H1 (cell line): ENCODE measurements around the gene CCNC. TPM values are rescaled to one million over a fixed set of nuclear protein-coding genes. Genes with fewer than 3 reads are reported as not detected.

ENCODE experiments used
- CTCF ChIA-PET: fragments of 300-600 bp; sonication (Branson Sonifier 250); formaldehyde crosslinking; loops from one replicate; lab custom pipeline; 2021; ENCODE audit not compliant: partially characterized antibody; lab: Charles Lee
- POLR2A ChIA-PET: fragments of 300-600 bp; sonication (Branson Sonifier 250); formaldehyde crosslinking; loops from one replicate; lab custom pipeline; 2021; ENCODE audit warnings: inconsistent platforms; ENCODE audit not compliant: partially characterized antibody; lab: Charles Lee
- DNase-seq, 2 experiments: peaks; one replicate each; pipeline versions ENCODE4 v3.0.0 to v3.0.0-alpha.2; 2010 to 2022; ENCODE audit warnings: low spot score in 2 of 2, low read depth in 1 of 2, mixed read lengths in 1 of 2
- FAIRE-seq: peaks from 2 replicates; lab custom pipeline; 2011; peaks lifted over from hg19 to GRCh38; lab: Jason Lieb, UNC
- H2AFZ ChIP-seq: 2 replicates; pipeline ENCODE4 v1.8.1; 2012; ENCODE audit warnings: low read length, inconsistent platforms
- H2AK5ac ChIP-seq: 2 replicates; pipeline ENCODE4 v1.6.1; 2013; ENCODE audit warnings: low read depth, low read length
- H2BK120ac ChIP-seq: replicated peaks from 2 replicates; pipeline ENCODE3; 2013; ENCODE audit warnings: low read depth, low read length, inconsistent platforms
- H2BK12ac ChIP-seq: 2 replicates; pipeline ENCODE4 v1.6.1; 2013; ENCODE audit warnings: low read depth, low read length
- H2BK15ac ChIP-seq: 2 replicates; pipeline ENCODE4 v1.6.1; 2013; ENCODE audit warnings: low read length
- H2BK20ac ChIP-seq: 2 replicates; pipeline ENCODE4 v1.6.1; 2013; ENCODE audit warnings: low read length
- H2BK5ac ChIP-seq: 2 replicates; pipeline ENCODE4 v1.6.1; 2013; ENCODE audit warnings: low read depth, low read length
- H3K14ac ChIP-seq: 2 replicates; pipeline ENCODE4 v1.6.1; 2013; ENCODE audit warnings: inconsistent platforms; ENCODE audit not compliant: insufficient read length
- H3K18ac ChIP-seq: 2 replicates; pipeline ENCODE4 v1.6.1; 2013; ENCODE audit warnings: low read length; ENCODE audit errors: extremely low read depth
- H3K23ac ChIP-seq: 2 replicates; pipeline ENCODE4 v1.6.1; 2013; ENCODE audit warnings: inconsistent platforms; ENCODE audit not compliant: insufficient read length
- H3K23me2 ChIP-seq: 2 replicates; pipeline ENCODE4 v1.6.1; 2013; ENCODE audit warnings: low read depth, low read length
- H3K27ac ChIP-seq: 2 replicates; pipeline ENCODE4 v1.6.1; 2011; ENCODE audit warnings: low read depth, low read length, inconsistent platforms
- H3K27me3 ChIP-seq, 4 experiments: replicated peaks in 1 of 4; 1 replicate in 1 of 4; 2 replicates in 3 of 4; pipeline versions ENCODE4 v1.6.1 to v1.8.1; 2011 to 2013; ENCODE audit warnings: low read length in 3 of 4, mild to moderate bottlenecking in 3 of 4, inconsistent platforms in 2 of 4, mixed read lengths in 2 of 4, moderate library complexity in 1 of 4; ENCODE audit not compliant: control insufficient read depth in 3 of 4, insufficient read depth in 3 of 4; ENCODE audit errors: extremely low read depth in 1 of 4
- H3K36me3 ChIP-seq, 4 experiments: 2 replicates each; pipeline versions ENCODE4 v1.6.1 to v1.8.1; 2011 to 2013; ENCODE audit warnings: mild to moderate bottlenecking in 4 of 4, low read length in 3 of 4, moderate library complexity in 2 of 4, control low read depth in 1 of 4, inconsistent platforms in 1 of 4; ENCODE audit not compliant: insufficient read depth in 4 of 4, control insufficient read depth in 2 of 4
- H3K4ac ChIP-seq: replicated peaks from 2 replicates; pipeline ENCODE3; 2013; ENCODE audit warnings: low read length, low read depth, mixed read lengths, inconsistent platforms; ENCODE audit not compliant: insufficient read length
- H3K4me1 ChIP-seq, 4 experiments: replicated peaks in 1 of 4; 1 replicate in 1 of 4; 2 replicates in 3 of 4; pipeline versions ENCODE4 v1.6.1 to v1.8.1; 2011 to 2013; ENCODE audit warnings: low read length in 3 of 4, inconsistent platforms in 2 of 4, mixed read lengths in 1 of 4; ENCODE audit not compliant: insufficient read depth in 4 of 4, control insufficient read depth in 3 of 4
- H3K4me2 ChIP-seq, 2 experiments: 2 replicates each; pipeline versions ENCODE4 v1.6.1 to v1.8.1; 2011 to 2013; ENCODE audit warnings: low read depth in 2 of 2, low read length in 2 of 2, control low read depth in 1 of 2, inconsistent platforms in 1 of 2, mild to moderate bottlenecking in 1 of 2; ENCODE audit not compliant: insufficient read depth in 1 of 2
- H3K4me3 ChIP-seq, 4 experiments: fragments of 200-600, 300-600 bp in 1 of 4; sonication (generic), shearing (Covaris generic), sonication (Bioruptor Twin) in 1 of 4; 2 replicates each; pipeline versions ENCODE4 v1.5.1 to v1.8.1; 2011 to 2016; ENCODE audit warnings: low read length in 4 of 4, low read depth in 3 of 4, control low read depth in 2 of 4, inconsistent platforms in 2 of 4, mild to moderate bottlenecking in 2 of 4, mixed read lengths in 1 of 4, moderate library complexity in 1 of 4; ENCODE audit not compliant: insufficient read depth in 2 of 4; ENCODE audit errors: extremely low read depth in 1 of 4
- H3K56ac ChIP-seq: replicated peaks from 2 replicates; pipeline ENCODE3; 2013; ENCODE audit warnings: low read depth, mild to moderate bottlenecking, mixed read lengths, low read length, inconsistent platforms; ENCODE audit not compliant: insufficient read length
- H3K79me1 ChIP-seq: 2 replicates; pipeline ENCODE4 v1.6.1; 2013; ENCODE audit warnings: low read depth, low read length, control low read depth
- H3K79me2 ChIP-seq, 2 experiments: 2 replicates each; pipeline versions ENCODE4 v1.6.1 to v1.8.1; 2012 to 2013; ENCODE audit warnings: low read length in 2 of 2, mild to moderate bottlenecking in 2 of 2, inconsistent platforms in 1 of 2; ENCODE audit not compliant: insufficient read depth in 2 of 2, control insufficient read depth in 1 of 2
- H3K9ac ChIP-seq, 4 experiments: replicated peaks in 1 of 4; 1 replicate in 1 of 4; 2 replicates in 3 of 4; pipeline versions ENCODE4 v1.6.1 to v1.8.1; 2011 to 2013; ENCODE audit warnings: low read depth in 3 of 4, low read length in 3 of 4, control low read depth in 2 of 4, mild to moderate bottlenecking in 2 of 4, moderate library complexity in 2 of 4, inconsistent platforms in 1 of 4; ENCODE audit errors: extremely low read depth in 1 of 4
- H3K9me3 ChIP-seq, 2 experiments: 2 replicates each; pipeline versions ENCODE4 v1.6.1 to v1.8.1; 2012 to 2013; ENCODE audit warnings: mild to moderate bottlenecking in 2 of 2, moderate library complexity in 2 of 2, control low read depth in 1 of 2, inconsistent platforms in 1 of 2, low read depth in 1 of 2, low read length in 1 of 2, mixed read lengths in 1 of 2; ENCODE audit not compliant: insufficient read depth in 2 of 2
- H4K20me1 ChIP-seq, 2 experiments: replicated peaks in 1 of 2; 2 replicates each; pipeline versions ENCODE3 to v1.8.1; 2011 to 2013; ENCODE audit warnings: inconsistent platforms in 2 of 2, low read length in 2 of 2, mild to moderate bottlenecking in 1 of 2; ENCODE audit not compliant: insufficient read depth in 2 of 2, control insufficient read depth in 1 of 2
- H4K5ac ChIP-seq: 2 replicates; pipeline ENCODE4 v1.6.1; 2013; ENCODE audit warnings: low read length, low read depth, mixed read lengths, inconsistent platforms; ENCODE audit not compliant: insufficient read length
- H4K8ac ChIP-seq: 2 replicates; pipeline ENCODE4 v1.8.0; 2013; ENCODE audit warnings: mild to moderate bottlenecking, moderate library complexity, low read length, inconsistent platforms; ENCODE audit not compliant: insufficient read depth; ENCODE audit errors: extremely low read depth
- H4K91ac ChIP-seq: replicated peaks from 2 replicates; pipeline ENCODE3; 2013; ENCODE audit warnings: low read length, mixed read lengths, inconsistent platforms; ENCODE audit not compliant: insufficient read length
- ASH2L ChIP-seq: fragments of 200-600, 300-600 bp; sonication (generic); IDR thresholded peaks from one replicate; pipeline ENCODE4 v1.7.1; 2017; ENCODE audit warnings: low read length
- BACH1 ChIP-seq: IDR thresholded peaks from 2 replicates; pipeline ENCODE4 v1.6.1; 2012; ENCODE audit warnings: low read length, improper control_type of control experiment
- CHD1 ChIP-seq: IDR thresholded peaks from 2 replicates; pipeline ENCODE4 v1.6.1; 2012; ENCODE audit warnings: low read depth, low read length, improper control_type of control experiment
- FOSL1 ChIP-seq: IDR thresholded peaks from 2 replicates; pipeline ENCODE4 v1.6.1; 2011; ENCODE audit warnings: mild to moderate bottlenecking, low read depth, low read length, moderate library complexity; ENCODE audit not compliant: insufficient read depth
- GABPA ChIP-seq: IDR thresholded peaks from 2 replicates; pipeline ENCODE4 v1.6.1; 2011; ENCODE audit warnings: mild to moderate bottlenecking, low read length, moderate library complexity, borderline replicate concordance; ENCODE audit not compliant: insufficient read depth
- GTF2F1 ChIP-seq: IDR thresholded peaks from 2 replicates; pipeline ENCODE4 v1.6.1; 2012; ENCODE audit warnings: low read depth, low read length, improper control_type of control experiment, borderline replicate concordance
- HDAC2 ChIP-seq, 2 experiments: fragments of 300-600 bp in 1 of 2; sonication (generic) in 1 of 2; IDR thresholded peaks; 2 replicates each; pipeline ENCODE4 v1.6.1; 2011 to 2012; ENCODE audit warnings: low read depth in 2 of 2, low read length in 2 of 2, mild to moderate bottlenecking in 2 of 2, moderate library complexity in 2 of 2, borderline replicate concordance in 1 of 2, inconsistent platforms in 1 of 2
- HDAC6 ChIP-seq: IDR thresholded peaks from one replicate; pipeline ENCODE4 v1.7.1; 2012; ENCODE audit warnings: low read depth, mild to moderate bottlenecking, inconsistent platforms, low read length, moderate library complexity
- KDM1A ChIP-seq: fragments of 200-600, 300-600 bp; sonication (generic); IDR thresholded peaks from 2 replicates; pipeline ENCODE4 v1.7.1; 2016; ENCODE audit warnings: mild to moderate bottlenecking, low read length, borderline replicate concordance
- NRF1 ChIP-seq: IDR thresholded peaks from 2 replicates; pipeline ENCODE4 v1.6.1; 2011; ENCODE audit warnings: mild to moderate bottlenecking, low read depth, low read length, improper control_type of control experiment
- POLR2A ChIP-seq, 2 experiments: IDR thresholded peaks; 1 replicate in 1 of 2; 2 replicates in 1 of 2; pipeline ENCODE4 v1.6.1; 2011; ENCODE audit warnings: low read depth in 2 of 2, low read length in 2 of 2, mild to moderate bottlenecking in 2 of 2; ENCODE audit errors: control extremely low read depth in 1 of 2
- RXRA ChIP-seq: IDR thresholded peaks from 2 replicates; pipeline ENCODE4 v1.6.1; 2011; ENCODE audit warnings: low read depth, mild to moderate bottlenecking, low read length, moderate library complexity; ENCODE audit not compliant: insufficient read depth
- SP1 ChIP-seq: IDR thresholded peaks from 2 replicates; pipeline ENCODE4 v1.6.1; 2011; ENCODE audit warnings: low read depth, low read length
- TCF12 ChIP-seq: IDR thresholded peaks from 2 replicates; pipeline ENCODE4 v1.6.1; 2011; ENCODE audit warnings: low read depth, mild to moderate bottlenecking, low read length
- ZNF274 ChIP-seq: IDR thresholded peaks from 2 replicates; pipeline ENCODE4 v1.7.0; 2012; ENCODE audit warnings: low read length, borderline replicate concordance; ENCODE audit errors: extremely low read depth
- WGBS, 2 experiments: shearing (Covaris generic) in 1 of 2; methylation state at CpG; one replicate each; pipeline versions ENCODE4 v1.1.6 to v1.1.7; 2013 to 2015; ENCODE audit warnings: low lambda C conversion rate in 2 of 2, mixed read lengths in 2 of 2, inconsistent platforms in 1 of 2, low coverage in 1 of 2, missing lambda C conversion rate in 1 of 2; ENCODE audit not compliant: insufficient replicate concordance in 2 of 2, insufficient coverage in 1 of 2, insufficient read length in 1 of 2; ENCODE audit errors: extremely low coverage in 1 of 2, missing lambda C conversion rate in 1 of 2; 5-methylcytosine and 5-hydroxymethylcytosine counted together
- polyA plus RNA-seq, 7 experiments: library from polyadenylated mRNA; depleted of rRNA in 3 of 7; stranded (reverse) in 5 of 7; unstranded in 2 of 7; fragments of >200 nt in 5 of 7; fragments of 200-250 nt in 2 of 7; gene quantifications; 1 replicate in 5 of 7; 2 replicates in 1 of 7; 4 replicates in 1 of 7; pipeline versions ENCODE4 v1.2.1 to v1.2.3, GENCODE V29; 2011 to 2013; ENCODE audit warnings: missing spikeins in 2 of 7, mixed read lengths in 2 of 7
- total RNA-seq: library from RNA; stranded (reverse); fragmentation: NEBNext Ultra II Directional; extraction: Animal tissue kit (Norgen Biotek cat#: 25700); gene quantifications from 2 replicates; pipeline ENCODE4 v1.2.1, GENCODE V29; 2021

CCNC gene
- total and polyA plus RNA-seq, 2 of the 8 experiments (the other 6 are each of a cell fraction or from before 2014, with no cell fraction given) = 45.4 to 107 TPM

DNA sequence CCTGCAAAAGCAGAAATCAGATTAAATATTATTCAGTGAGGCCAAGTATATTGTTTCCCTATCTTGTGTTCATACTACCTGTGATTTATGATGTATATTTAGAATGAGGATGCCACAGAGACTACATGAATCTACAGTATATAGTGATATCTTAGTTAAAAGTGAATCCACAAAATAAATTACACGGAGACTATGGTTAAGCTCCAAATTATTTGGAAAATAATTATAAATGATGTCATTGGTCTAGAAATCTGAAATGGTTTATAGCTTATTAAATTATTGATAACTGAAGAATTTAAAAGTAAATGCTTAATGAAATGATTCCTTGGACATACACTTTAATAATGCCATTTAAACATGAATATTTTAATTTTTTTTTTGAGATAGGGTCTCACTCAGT, 49.0 kb downstream of the CCNC start:
- H3K18ac ChIP-seq = no peak overlapping the region
- no peak overlapping the region for H3K56ac ChIP-seq
- H2BK12ac ChIP-seq = no peak overlapping the region
- 94% methylated on average over 1 of the region's 1 CpG; no CpG with 5 or more reads in 1 of the 2 experiments for WGBS, 2 experiments
- H4K5ac ChIP-seq = no peak overlapping the region
- H3K36me3 ChIP-seq = 0 out of 8 replicates have a peak, but pooled peaks cover 0 to 3% (median 0%) of the 10 kb centered on the region in 4 experiments
- peaks cover 2% of the 10 kb centered on the region for H3K23me2 ChIP-seq
- no peak overlapping the region for H2BK120ac ChIP-seq
- no peak overlapping the region for H3K23ac ChIP-seq
- H3K79me1 ChIP-seq = no peaks in the 10 kb centered on the region
- H3K9me3 ChIP-seq = no peaks in the 10 kb centered on the region
- no peak overlapping the region for H3K27ac ChIP-seq
- no peaks in the 10 kb centered on the region for H3K27me3 ChIP-seq
- ChIA-PET CTCF (interaction anchor here (0.6 to 3.6 kb wide), 12 partner anchors 8 to 622 kb away, joined by 3 to 30 read pairs (median 6); partner anchors contain the start of gene CCNC), POLR2A (interaction anchor here (0.7 to 4.2 kb wide), 6 partner anchors 11 to 95 kb away, joined by 3 to 60 read pairs (median 5); partner anchors contain the start of gene CCNC)
- peaks cover 0 to 21% of the 10 kb centered on the region in 2 experiments; a peak in 2 of 4 replicates for H3K79me2 ChIP-seq
- H4K20me1 ChIP-seq = no peaks in the 10 kb centered on the region
- no peak overlapping the region for H3K14ac ChIP-seq
- no peak overlapping the region for H2BK15ac ChIP-seq
- no peak overlapping the region for H2BK5ac ChIP-seq
- no peak overlapping the region for H3K9ac ChIP-seq
- H4K91ac ChIP-seq = no peak overlapping the region
- H4K8ac ChIP-seq = no peak overlapping the region
- no peak overlapping the region for H3K4me3 ChIP-seq
- FAIRE-seq = no peak
- H3K4ac ChIP-seq = no peak overlapping the region
- H2AK5ac ChIP-seq = no peak overlapping the region
- DNase-seq = no peak
- H2AFZ ChIP-seq = no peak overlapping the region
- H3K4me1 ChIP-seq = peaks cover 0 to 4% (median 2%) of the 10 kb centered on the region in 4 experiments; a peak in 2 of 7 replicates
- H2BK20ac ChIP-seq = no peak overlapping the region
- H3K4me2 ChIP-seq = no peak overlapping the region
- TF ChIP-seq BACH1 = no peak
- no peak for TF ChIP-seq HDAC6
- TF ChIP-seq ASH2L = no peak
- no peak for TF ChIP-seq POLR2A (IDR thresholded peaks at IDR 0.05; ENCODE audit: control extremely low read depth in 1 of 2, low read depth in 2 of 2, low read length in 2 of 2)
- no peak for TF ChIP-seq TCF12
- no peak for TF ChIP-seq KDM1A
- no peak for TF ChIP-seq CHD1
- TF ChIP-seq SP1 = no peak
- TF ChIP-seq FOSL1 = no peak
- TF ChIP-seq GABPA = no peak
- no peak for TF ChIP-seq NRF1
- no peak for TF ChIP-seq RXRA
- no peak for TF ChIP-seq ZNF274
- no peak for TF ChIP-seq HDAC2 (IDR thresholded peaks at IDR 0.05; ENCODE audit: borderline replicate concordance in 1 of 2, low read depth in 2 of 2, low read length in 2 of 2)
- TF ChIP-seq GTF2F1 = no peak
